Measurements from ENCODE around the gene PLSCR5. TPM values are rescaled to one million over a fixed set of nuclear protein-coding genes. Genes with fewer than 3 reads are reported as not detected.
A peak's percentile ranks its signal among the peaks of the same experiment; 100 is the strongest.

Gene PLSCR5
- polyA plus RNA-seq, 1 donor: 0.10 TPM

DNA sequence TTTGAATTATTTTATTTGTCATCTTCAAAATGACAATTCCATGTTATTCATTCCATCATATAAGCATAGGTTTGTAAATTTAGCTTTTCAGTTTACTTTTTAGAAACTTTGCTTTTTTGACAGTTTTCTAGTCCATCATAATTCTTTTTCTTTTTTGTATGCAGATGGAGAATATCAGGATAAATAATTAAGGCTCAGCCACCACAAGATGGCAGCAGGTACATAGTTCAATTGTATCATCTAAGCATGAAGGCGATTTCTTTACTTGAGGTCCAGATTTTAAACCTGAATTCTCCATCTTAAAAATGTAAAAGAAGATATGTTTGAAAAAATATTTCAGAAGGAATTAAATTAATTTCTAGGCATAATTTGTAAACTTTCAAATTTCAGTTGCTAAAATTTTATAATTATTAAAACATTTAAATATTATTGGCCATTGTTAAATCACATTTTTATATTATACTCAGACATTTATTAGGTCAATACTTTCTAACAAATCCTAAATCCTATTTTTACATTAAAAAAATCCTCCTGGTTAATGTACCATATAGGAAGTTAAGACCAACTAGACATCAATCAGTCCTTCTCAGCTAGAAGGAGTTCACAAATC is 15.1 kb downstream of the PLSCR5 start:
- H3K4me1 ChIP-seq (ENCODE audit: control insufficient read depth, insufficient read depth, low read length): no peaks in the 10 kb centered on the region
- no peak overlapping the region for H3K4me3 ChIP-seq (ENCODE audit: low read length)
- no peaks in the 10 kb centered on the region for H3K27me3 ChIP-seq (ENCODE audit: control insufficient read depth, insufficient read depth, low read length)
- no peak overlapping the region for H3K27ac ChIP-seq (ENCODE audit: low read length)
- 0% methylated on average over 1 of the region's 1 CpG for WGBS (ENCODE audit: insufficient coverage, low lambda C conversion rate)
- H3K9me3 ChIP-seq (ENCODE audit: control insufficient read depth, low read depth, low read length): no peaks in the 10 kb centered on the region
- no peaks in the 10 kb centered on the region for H3K36me3 ChIP-seq (ENCODE audit: control insufficient read depth, insufficient read depth, low read length)
- peak in 1 of 2 donors; percentile 13 for DNase-seq

DNA sequence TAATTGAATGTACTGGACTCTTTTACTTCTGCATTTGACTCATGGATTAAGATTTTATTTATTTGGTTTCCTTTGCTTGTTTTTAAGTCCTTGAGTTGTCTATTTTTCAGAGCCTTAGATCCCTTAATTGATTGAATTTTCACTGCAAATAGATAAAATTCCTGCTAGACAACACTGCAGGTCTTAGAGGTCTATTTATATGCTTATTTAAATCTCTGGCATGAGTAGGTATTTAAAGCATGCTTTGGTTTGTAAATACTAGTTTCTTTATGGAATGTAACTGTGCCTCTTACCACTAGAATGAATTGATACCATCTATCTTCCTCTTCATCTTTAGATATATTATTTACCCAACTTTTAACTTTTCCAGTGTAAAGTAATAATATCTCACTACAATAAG is 20.0 kb downstream of the PLSCR5 start:
- DNase-seq: no peak
- Histone ChIP-seq H3K27me3 (ENCODE audit: control insufficient read depth, insufficient read depth, low read length) (no peaks in the 10 kb centered on the region), H3K4me1 (ENCODE audit: control insufficient read depth, insufficient read depth, low read length) (no peaks in the 10 kb centered on the region), H3K27ac (ENCODE audit: low read length) (no peak overlapping the region), H3K4me3 (ENCODE audit: low read length) (no peak overlapping the region), H3K9me3 (ENCODE audit: control insufficient read depth, low read depth, low read length) (peaks cover 6% of the 10 kb centered on the region), H3K36me3 (ENCODE audit: control insufficient read depth, insufficient read depth, low read length) (no peaks in the 10 kb centered on the region)

DNA sequence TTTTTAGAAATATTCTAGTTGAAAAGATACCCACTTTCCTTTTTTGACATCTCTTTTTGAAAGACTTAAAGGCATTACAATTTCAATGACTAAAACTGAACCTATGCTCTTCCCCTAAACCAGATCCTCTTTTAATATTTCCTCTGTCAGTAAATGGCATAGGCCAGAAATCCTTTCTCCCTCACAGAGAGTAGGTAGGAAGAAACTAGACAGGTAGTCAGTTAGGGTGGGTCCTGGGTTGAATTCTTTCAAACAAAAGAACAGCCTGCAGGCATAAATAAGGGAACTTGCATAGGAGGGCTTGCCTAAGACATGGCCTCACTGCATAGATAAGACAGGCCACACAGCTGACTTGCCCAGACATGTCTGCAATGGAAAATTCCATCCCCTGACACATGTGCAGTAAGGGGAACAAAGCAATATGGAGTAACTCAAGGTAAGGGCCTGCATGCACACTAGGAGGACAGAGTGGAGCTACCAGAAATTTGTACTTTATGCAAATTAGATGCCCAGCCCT is 23.1 kb downstream of the PLSCR5 start:
- no peak for DNase-seq

DNA sequence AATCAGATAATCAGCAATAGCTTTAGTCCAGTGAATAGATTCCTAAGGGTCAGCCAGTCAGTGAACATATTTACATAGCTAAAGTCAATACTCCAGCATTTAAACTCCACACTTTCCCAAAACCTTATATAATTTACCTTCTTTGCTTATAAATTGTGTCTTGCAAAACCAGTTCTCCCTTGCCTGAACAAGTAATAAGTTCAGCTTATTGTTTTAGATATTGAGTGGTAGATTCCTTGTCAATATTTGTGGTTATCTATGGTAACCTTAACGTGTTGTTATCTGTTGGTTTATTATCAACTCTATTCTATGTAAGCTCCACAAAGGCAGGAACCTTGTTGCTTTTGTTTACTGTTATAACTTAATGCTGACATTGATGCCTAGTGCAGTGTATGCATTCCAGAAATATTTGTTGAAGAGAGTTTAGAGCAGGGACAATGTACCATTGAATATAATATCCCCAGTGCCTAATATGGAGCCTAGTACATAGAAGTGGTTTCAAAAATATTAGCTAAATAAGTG is 24.0 kb downstream of the PLSCR5 start:
- Histone ChIP-seq H3K4me3 (ENCODE audit: low read length) (no peak overlapping the region), H3K27me3 (ENCODE audit: control insufficient read depth, insufficient read depth, low read length) (no peaks in the 10 kb centered on the region), H3K27ac (ENCODE audit: low read length) (no peak overlapping the region), H3K4me1 (ENCODE audit: control insufficient read depth, insufficient read depth, low read length) (no peaks in the 10 kb centered on the region), H3K36me3 (ENCODE audit: control insufficient read depth, insufficient read depth, low read length) (no peaks in the 10 kb centered on the region), H3K9me3 (ENCODE audit: control insufficient read depth, low read depth, low read length) (peaks cover 6% of the 10 kb centered on the region)
- 20% methylated on average over 1 of the region's 1 CpG for WGBS (ENCODE audit: insufficient coverage, low lambda C conversion rate)
- DNase-seq: no peak

More for the DNA sequence above, 23.1 kb downstream of the PLSCR5 start:
- H3K27me3 ChIP-seq (ENCODE audit: control insufficient read depth, insufficient read depth, low read length): no peaks in the 10 kb centered on the region
- no peak overlapping the region for H3K27ac ChIP-seq (ENCODE audit: low read length)
- H3K36me3 ChIP-seq (ENCODE audit: control insufficient read depth, insufficient read depth, low read length): no peaks in the 10 kb centered on the region
- H3K4me3 ChIP-seq (ENCODE audit: low read length): no peak overlapping the region
- peaks cover 6% of the 10 kb centered on the region for H3K9me3 ChIP-seq (ENCODE audit: control insufficient read depth, low read depth, low read length)
- H3K4me1 ChIP-seq (ENCODE audit: control insufficient read depth, insufficient read depth, low read length): no peaks in the 10 kb centered on the region

DNA sequence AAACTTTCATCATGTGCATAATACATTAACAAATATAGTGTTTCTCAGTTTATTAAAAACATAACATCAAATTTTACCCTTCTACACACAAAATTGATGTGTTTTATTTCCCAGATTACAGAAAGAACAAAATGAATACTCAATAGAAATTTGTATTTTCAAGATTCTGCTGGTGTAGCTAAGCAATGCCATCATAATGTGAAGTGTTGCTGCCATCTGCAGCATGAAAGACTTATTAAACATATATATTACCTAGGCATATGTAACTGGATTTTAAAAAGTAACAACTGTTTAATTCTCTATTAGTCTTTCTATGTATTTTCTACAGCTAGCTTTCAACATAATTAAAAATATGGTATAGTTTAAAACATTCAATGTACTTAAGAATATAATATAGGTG is 27.5 kb downstream of the PLSCR5 start:
- H3K9me3 ChIP-seq (ENCODE audit: control insufficient read depth, low read depth, low read length): peaks cover 2% of the 10 kb centered on the region
- H3K27me3 ChIP-seq (ENCODE audit: control insufficient read depth, insufficient read depth, low read length): no peaks in the 10 kb centered on the region
- no peak overlapping the region for H3K4me3 ChIP-seq (ENCODE audit: low read length)
- no peaks in the 10 kb centered on the region for H3K36me3 ChIP-seq (ENCODE audit: control insufficient read depth, insufficient read depth, low read length)
- no peaks in the 10 kb centered on the region for H3K4me1 ChIP-seq (ENCODE audit: control insufficient read depth, insufficient read depth, low read length)
- DNase-seq: peak; percentile 19 to 31
- H3K27ac ChIP-seq (ENCODE audit: low read length): no peak overlapping the region

DNA sequence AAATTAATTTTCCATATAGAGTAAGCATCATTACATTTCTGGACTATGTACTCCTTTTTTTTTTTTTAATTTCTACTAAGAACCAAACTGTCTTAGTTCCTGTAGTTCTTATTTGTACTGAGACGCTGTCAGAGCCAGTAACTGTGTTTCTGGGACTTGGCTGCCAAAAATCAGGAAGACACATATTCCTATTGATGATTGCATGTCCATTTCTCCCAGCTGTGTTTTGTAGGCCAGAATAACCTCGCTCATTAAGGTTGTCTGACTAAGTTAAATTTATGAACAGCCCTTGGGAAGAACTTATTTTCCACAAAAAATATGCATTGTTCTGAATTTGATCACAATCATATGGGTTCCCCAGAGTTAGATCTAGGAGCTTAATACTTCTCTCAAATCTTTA is 29.5 kb downstream of the PLSCR5 start:
- H3K27me3 ChIP-seq (ENCODE audit: control insufficient read depth, insufficient read depth, low read length): no peaks in the 10 kb centered on the region
- no peaks in the 10 kb centered on the region for H3K36me3 ChIP-seq (ENCODE audit: control insufficient read depth, insufficient read depth, low read length)
- no peak overlapping the region for H3K27ac ChIP-seq (ENCODE audit: low read length)
- H3K4me3 ChIP-seq (ENCODE audit: low read length): no peak overlapping the region
- no peak for DNase-seq
- no CpG with 5 or more reads among the region's 2 CpGs for WGBS (ENCODE audit: insufficient coverage, low lambda C conversion rate)
- no peaks in the 10 kb centered on the region for H3K4me1 ChIP-seq (ENCODE audit: control insufficient read depth, insufficient read depth, low read length)
- H3K9me3 ChIP-seq (ENCODE audit: control insufficient read depth, low read depth, low read length): no peaks in the 10 kb centered on the region

DNA sequence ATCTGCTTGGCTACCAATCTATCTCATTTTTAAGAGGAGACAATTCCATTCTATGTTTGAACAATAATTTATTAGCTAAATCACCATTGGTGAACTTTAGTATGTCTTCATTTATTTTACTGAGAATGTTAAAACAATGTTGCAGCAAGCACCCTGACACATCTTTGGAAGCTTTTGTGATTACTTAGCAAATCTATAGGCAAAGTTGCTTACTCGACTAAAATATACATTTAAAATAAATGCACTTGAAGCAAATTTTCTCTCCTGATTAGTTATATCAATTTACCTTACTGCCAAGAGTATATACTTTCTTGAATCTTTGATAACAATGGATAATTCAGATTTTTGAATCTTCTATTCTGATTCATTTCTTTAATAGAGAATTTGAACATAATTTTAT is 31.0 kb downstream of the PLSCR5 start:
- Histone ChIP-seq H3K4me1 (ENCODE audit: control insufficient read depth, insufficient read depth, low read length) (no peaks in the 10 kb centered on the region), H3K4me3 (ENCODE audit: low read length) (no peak overlapping the region), H3K27ac (ENCODE audit: low read length) (no peak overlapping the region), H3K36me3 (ENCODE audit: control insufficient read depth, insufficient read depth, low read length) (no peaks in the 10 kb centered on the region), H3K27me3 (ENCODE audit: control insufficient read depth, insufficient read depth, low read length) (no peaks in the 10 kb centered on the region), H3K9me3 (ENCODE audit: control insufficient read depth, low read depth, low read length) (no peaks in the 10 kb centered on the region)
- WGBS (ENCODE audit: insufficient coverage, low lambda C conversion rate): 71% methylated on average over 1 of the region's 1 CpG
- no peak for DNase-seq

DNA sequence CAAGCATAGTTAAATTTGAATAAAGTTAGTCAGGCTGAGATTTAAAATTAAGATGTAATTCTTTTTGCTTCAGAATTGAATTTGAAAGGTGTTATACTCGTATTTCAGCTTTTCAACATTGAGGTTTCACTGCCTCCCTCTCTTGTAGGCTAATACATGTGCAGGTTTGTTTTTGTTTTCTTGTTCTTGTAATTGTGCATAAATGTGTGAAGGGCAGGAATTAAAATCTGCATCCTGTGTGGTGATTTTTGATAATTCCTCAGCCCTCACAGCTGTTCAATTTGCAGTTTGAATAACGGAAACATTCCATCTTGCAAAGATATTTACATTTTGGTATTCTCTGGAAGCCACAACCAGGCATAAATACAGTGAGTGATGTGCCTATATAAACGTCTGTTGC is 35.8 kb downstream of the PLSCR5 start:
- no peaks in the 10 kb centered on the region for H3K36me3 ChIP-seq (ENCODE audit: control insufficient read depth, insufficient read depth, low read length)

DNA sequence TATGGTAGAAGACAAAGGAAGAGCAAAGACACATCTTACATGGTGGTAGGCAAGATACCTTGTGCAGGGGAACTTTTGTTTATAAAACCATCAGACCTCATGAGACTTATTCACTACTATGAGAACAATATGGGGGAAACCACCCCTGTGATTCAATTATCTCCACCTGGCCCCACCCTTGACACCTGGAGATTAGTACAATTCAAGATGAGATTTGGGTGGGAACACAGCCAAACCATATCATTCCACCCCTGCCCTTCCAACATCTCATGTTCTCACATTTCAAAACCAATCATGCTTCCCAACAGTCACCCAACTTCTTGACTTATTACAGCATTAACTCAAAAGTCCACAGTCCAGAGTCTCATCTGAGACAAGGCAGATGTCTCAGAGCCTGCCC is 39.0 kb downstream of the PLSCR5 start:
- H3K4me3 ChIP-seq (ENCODE audit: low read length): no peak overlapping the region
- H3K4me1 ChIP-seq (ENCODE audit: control insufficient read depth, insufficient read depth, low read length): no peaks in the 10 kb centered on the region
- no peaks in the 10 kb centered on the region for H3K36me3 ChIP-seq (ENCODE audit: control insufficient read depth, insufficient read depth, low read length)
- no peaks in the 10 kb centered on the region for H3K9me3 ChIP-seq (ENCODE audit: control insufficient read depth, low read depth, low read length)
- DNase-seq: peak; percentile 9 to 57
- H3K27ac ChIP-seq (ENCODE audit: low read length): no peak overlapping the region
- no peaks in the 10 kb centered on the region for H3K27me3 ChIP-seq (ENCODE audit: control insufficient read depth, insufficient read depth, low read length)

More for the DNA sequence above, 35.8 kb downstream of the PLSCR5 start:
- Histone ChIP-seq H3K9me3 (ENCODE audit: control insufficient read depth, low read depth, low read length) (no peaks in the 10 kb centered on the region), H3K27me3 (ENCODE audit: control insufficient read depth, insufficient read depth, low read length) (no peaks in the 10 kb centered on the region), H3K27ac (ENCODE audit: low read length) (no peak overlapping the region), H3K4me1 (ENCODE audit: control insufficient read depth, insufficient read depth, low read length) (no peaks in the 10 kb centered on the region), H3K4me3 (ENCODE audit: low read length) (no peak overlapping the region)
- no peak for DNase-seq
- WGBS (ENCODE audit: insufficient coverage, low lambda C conversion rate): no CpG with 5 or more reads among the region's 3 CpGs

DNA sequence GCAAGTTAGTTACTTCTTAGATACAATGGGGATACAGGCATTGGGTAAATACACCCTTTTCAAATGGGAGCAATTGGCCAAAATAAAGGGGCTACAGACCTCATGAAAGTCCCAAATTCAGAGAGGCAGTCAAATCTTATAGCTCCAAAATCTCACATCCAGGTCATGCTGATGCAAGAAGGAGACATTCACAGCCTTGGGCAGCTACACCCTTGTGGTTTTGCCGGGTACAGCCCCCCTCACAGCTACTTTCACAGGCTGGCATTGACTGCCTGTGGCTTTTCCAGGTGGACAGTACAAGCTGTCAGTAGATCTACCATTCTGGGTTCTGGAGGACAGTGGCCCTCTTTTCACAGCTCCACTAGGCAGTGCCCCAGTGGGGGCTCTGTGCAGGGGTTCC is 43.3 kb downstream of the PLSCR5 start:
- Histone ChIP-seq H3K27me3 (ENCODE audit: control insufficient read depth, insufficient read depth, low read length) (no peaks in the 10 kb centered on the region), H3K27ac (ENCODE audit: low read length) (no peak overlapping the region), H3K4me1 (ENCODE audit: control insufficient read depth, insufficient read depth, low read length) (no peaks in the 10 kb centered on the region), H3K36me3 (ENCODE audit: control insufficient read depth, insufficient read depth, low read length) (no peaks in the 10 kb centered on the region), H3K9me3 (ENCODE audit: control insufficient read depth, low read depth, low read length) (no peaks in the 10 kb centered on the region), H3K4me3 (ENCODE audit: low read length) (no peak overlapping the region)
- WGBS (ENCODE audit: insufficient coverage, low lambda C conversion rate): no CpG with 5 or more reads among the region's 1 CpG
- DNase-seq: no peak

DNA sequence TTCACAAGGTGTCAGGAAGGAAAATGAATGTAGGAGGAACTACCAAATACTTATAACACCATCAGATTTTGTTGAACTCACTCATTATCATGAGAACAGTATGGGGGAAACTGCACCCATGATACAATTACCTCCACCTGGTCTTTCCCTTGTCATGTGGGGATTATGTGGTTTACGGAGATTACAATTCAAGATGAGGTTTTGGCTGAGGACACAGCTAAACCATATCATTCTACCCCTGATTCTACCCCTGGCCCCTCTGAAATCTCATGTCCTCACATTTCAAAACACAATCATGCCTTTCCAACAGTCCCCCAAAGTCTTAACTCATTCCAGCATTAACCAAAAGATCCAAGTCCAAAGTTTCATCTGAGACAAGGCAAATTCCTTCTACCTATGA is 43.7 kb downstream of the PLSCR5 start:
- WGBS (ENCODE audit: insufficient coverage, low lambda C conversion rate): no CpG with 5 or more reads among the region's 1 CpG
- H3K27ac ChIP-seq (ENCODE audit: low read length): no peak overlapping the region
- H3K4me1 ChIP-seq (ENCODE audit: control insufficient read depth, insufficient read depth, low read length): no peaks in the 10 kb centered on the region
- no peaks in the 10 kb centered on the region for H3K9me3 ChIP-seq (ENCODE audit: control insufficient read depth, low read depth, low read length)
- no peaks in the 10 kb centered on the region for H3K36me3 ChIP-seq (ENCODE audit: control insufficient read depth, insufficient read depth, low read length)
- no peak overlapping the region for H3K4me3 ChIP-seq (ENCODE audit: low read length)
- H3K27me3 ChIP-seq (ENCODE audit: control insufficient read depth, insufficient read depth, low read length): no peaks in the 10 kb centered on the region
- no peak for DNase-seq
